ENCODE measurements around the gene RSPH1. TPM values are rescaled to one million over a fixed set of nuclear protein-coding genes. Genes with fewer than 3 reads are reported as not detected.

The RSPH1 gene
- total RNA-seq, 4 donors from 2014 or later = 0.81 to 3.2 (median 2.0) TPM

GRCh38 chr21:42542596-42542995, 46.6 kb upstream of the RSPH1 start:
- TF ChIP-seq CTCF (IDR thresholded peaks at IDR 0.05) (no peak), POLR2A (IDR thresholded peaks at IDR 0.05) (no peak), EP300 (IDR thresholded peaks at IDR 0.05) (no peak), POLR2AphosphoS5 (IDR thresholded peaks at IDR 0.05) (no peak)
- no peaks in the 10 kb centered on the region for H3K4me1 ChIP-seq
- no peak overlapping the region for H3K4me3 ChIP-seq
- peaks cover 39% of the 10 kb centered on the region for H3K36me3 ChIP-seq
- no peaks in the 10 kb centered on the region for H3K27me3 ChIP-seq
- DNase-seq (ENCODE audit: low spot score in 2 of 2) = peak in 1 of 2 donors; percentile 37
- no peaks in the 10 kb centered on the region for H3K9me3 ChIP-seq
- no peak overlapping the region for H3K27ac ChIP-seq
- WGBS = 91% methylated on average over 10 of the region's 10 CpGs

DNA sequence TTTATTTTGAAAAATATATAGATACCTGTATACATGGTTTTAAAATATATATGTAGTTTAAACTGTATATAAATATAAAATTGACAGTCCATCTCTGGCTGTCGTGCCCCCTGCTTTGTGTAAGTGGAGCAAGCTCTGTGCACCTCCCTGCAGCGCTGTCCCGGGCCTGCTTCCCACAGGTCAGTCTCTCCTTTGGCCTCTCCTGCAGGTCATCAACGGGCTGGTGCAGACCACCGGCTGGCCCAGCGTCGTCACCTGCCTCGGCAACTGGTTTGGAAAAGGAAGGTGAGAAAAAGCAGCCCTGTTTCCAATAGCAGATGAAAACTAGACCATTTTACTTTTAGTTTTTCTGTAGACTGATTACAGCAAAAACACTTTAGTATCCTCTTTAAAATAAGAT, 46.2 kb upstream of the RSPH1 start:
- no peak overlapping the region for H3K4me3 ChIP-seq
- H3K36me3 ChIP-seq = peaks cover 35% of the 10 kb centered on the region
- no peaks in the 10 kb centered on the region for H3K4me1 ChIP-seq
- H3K27ac ChIP-seq = no peak overlapping the region
- WGBS = 92% methylated on average over 8 of the region's 8 CpGs
- TF ChIP-seq POLR2A (IDR thresholded peaks at IDR 0.05) = no peak
- TF ChIP-seq CTCF (IDR thresholded peaks at IDR 0.05) = no peak
- no peak for TF ChIP-seq EP300 (IDR thresholded peaks at IDR 0.05)
- no peak for TF ChIP-seq POLR2AphosphoS5 (IDR thresholded peaks at IDR 0.05)
- H3K27me3 ChIP-seq = no peaks in the 10 kb centered on the region
- no peaks in the 10 kb centered on the region for H3K9me3 ChIP-seq
- peak in 1 of 2 donors; percentile 18 for DNase-seq (ENCODE audit: low spot score in 2 of 2)

DNA sequence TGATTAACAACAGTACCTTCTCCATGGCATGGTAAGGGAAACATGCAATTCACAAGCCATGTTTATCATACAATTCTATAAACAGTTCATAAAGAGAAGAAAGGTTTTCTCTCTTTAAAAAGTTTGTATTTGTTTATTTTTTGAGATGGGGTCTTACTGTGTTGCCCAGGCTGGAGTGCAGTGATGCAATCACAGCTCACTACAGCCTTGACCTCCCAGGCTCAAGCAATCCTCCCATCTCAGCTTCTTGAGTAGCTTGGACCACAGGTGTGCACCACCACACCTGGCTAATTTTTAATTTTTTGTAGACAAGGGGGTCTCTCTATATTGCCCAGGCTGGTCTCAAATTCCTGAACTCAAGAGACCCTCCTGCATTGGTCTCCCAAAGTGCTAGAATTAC, 45.6 kb upstream of the RSPH1 start:
- Histone ChIP-seq H3K4me1 (no peaks in the 10 kb centered on the region), H3K4me3 (no peak overlapping the region), H3K36me3 (peaks cover 34% of the 10 kb centered on the region), H3K9me3 (no peaks in the 10 kb centered on the region), H3K27me3 (no peaks in the 10 kb centered on the region), H3K27ac (no peak overlapping the region)
- TF ChIP-seq POLR2A (IDR thresholded peaks at IDR 0.05) (no peak), POLR2AphosphoS5 (IDR thresholded peaks at IDR 0.05) (no peak), EP300 (IDR thresholded peaks at IDR 0.05) (no peak), CTCF (IDR thresholded peaks at IDR 0.05) (no peak)
- DNase-seq (ENCODE audit: low spot score in 2 of 2) = no peak

DNA sequence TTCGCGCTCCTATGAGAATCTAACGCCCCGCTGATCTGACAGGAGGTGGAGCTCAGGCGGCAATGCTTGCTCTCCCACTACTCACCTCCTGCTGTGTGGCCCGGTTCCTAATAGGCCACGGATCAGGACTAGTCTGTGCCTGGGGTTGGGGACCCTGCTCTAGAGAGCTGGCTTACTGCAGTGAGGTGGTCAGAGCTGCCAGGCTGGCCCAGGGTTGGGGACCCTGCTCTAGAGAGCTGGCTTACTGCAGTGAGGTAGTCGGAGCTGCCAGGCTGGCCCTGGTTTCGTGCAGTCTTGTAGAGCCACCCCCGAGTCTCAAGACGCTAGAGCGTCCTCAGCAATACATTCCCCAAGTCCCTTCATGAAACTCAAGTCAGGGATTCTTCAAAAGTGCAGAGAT, 45.1 kb upstream of the RSPH1 start:
- Histone ChIP-seq H3K4me3 (no peak overlapping the region), H3K4me1 (no peaks in the 10 kb centered on the region), H3K27ac (no peak overlapping the region), H3K27me3 (no peaks in the 10 kb centered on the region), H3K36me3 (peaks cover 32% of the 10 kb centered on the region), H3K9me3 (no peaks in the 10 kb centered on the region)
- WGBS = 91% methylated on average over 11 of the region's 12 CpGs
- peak in 1 of 2 donors; percentile 51 for DNase-seq (ENCODE audit: low spot score in 2 of 2)
- TF ChIP-seq POLR2AphosphoS5 (IDR thresholded peaks at IDR 0.05) = no peak
- TF ChIP-seq POLR2A (IDR thresholded peaks at IDR 0.05) = no peak
- TF ChIP-seq CTCF (IDR thresholded peaks at IDR 0.05) = no peak
- TF ChIP-seq EP300 (IDR thresholded peaks at IDR 0.05) = no peak

- Histone ChIP-seq H3K36me3 (peaks cover 26% of the 10 kb centered on the region), H3K4me3 (no peak overlapping the region)
These were observed 44.4 kb upstream of the RSPH1 start for GRCh38 chr21:42540396-42540795.

More at GRCh38 chr21:42540396-42540795, 44.4 kb upstream of the RSPH1 start:
- no peaks in the 10 kb centered on the region for H3K4me1 ChIP-seq
- no peaks in the 10 kb centered on the region for H3K9me3 ChIP-seq
- H3K27me3 ChIP-seq = no peaks in the 10 kb centered on the region
- 85% methylated on average over 8 of the region's 8 CpGs for WGBS
- DNase-seq (ENCODE audit: low spot score in 2 of 2) = peak in 1 of 2 donors; percentile 40
- no peak overlapping the region for H3K27ac ChIP-seq
- TF ChIP-seq CTCF (IDR thresholded peaks at IDR 0.05) (no peak), POLR2AphosphoS5 (IDR thresholded peaks at IDR 0.05) (no peak), POLR2A (IDR thresholded peaks at IDR 0.05) (no peak), EP300 (IDR thresholded peaks at IDR 0.05) (no peak)
